B cell (primary cell): ENCODE data around the gene LRCOL1. TPM values are rescaled to one million over a fixed set of nuclear protein-coding genes. Genes with fewer than 3 reads are reported as not detected.

Experiments used
- ATAC-seq: fragments of 200-7000 bp; cut with Tn5 transposase; one replicate; pipeline ENCODE4 v1.10.0; 2021; ENCODE audit warnings: low read depth, mild to moderate bottlenecking, moderate number of reproducible peaks, moderate library complexity
- CTCF ChIA-PET: fragments of 350-600 bp; sonication (Branson Sonifier 250); formaldehyde crosslinking; loops from one replicate; lab custom pipeline; 2021; ENCODE audit warnings: antibody characterized with exemption, inconsistent platforms; lab: Charles Lee
- POLR2A ChIA-PET: fragments of 350-600 bp; sonication (Branson Sonifier 250); formaldehyde crosslinking; loops from one replicate; lab custom pipeline; 2021; ENCODE audit warnings: antibody characterized with exemption; lab: Charles Lee
- DNase-seq: peaks from one replicate; pipeline ENCODE4 v3.0.0; 2013
- H2AFZ ChIP-seq: 2 replicates; pipeline ENCODE4 v1.6.1; 2012; ENCODE audit warnings: mild to moderate bottlenecking, low read depth, low read length; ENCODE audit not compliant: insufficient read depth, poor library complexity, severe bottlenecking
- H3K27ac ChIP-seq, 2 donors: 1 replicate in 1 of 2; 2 replicates in 1 of 2; pipeline ENCODE4 v1.5.1; 2012 to 2013; ENCODE audit warnings: low read length in 2 of 2, mild to moderate bottlenecking in 2 of 2, moderate library complexity in 1 of 2
- H3K27me3 ChIP-seq, 4 experiments: fragments of 200-600 bp in 1 of 4; sonication (generic) in 1 of 4; replicated peaks in 1 of 4; 1 replicate in 2 of 4; 2 replicates in 2 of 4; pipeline versions ENCODE4 v1.6.1 to v1.7.0; 2013 to 2016; ENCODE audit warnings: low read length in 3 of 4, mild to moderate bottlenecking in 2 of 4, mixed read lengths in 1 of 4, moderate library complexity in 1 of 4; ENCODE audit not compliant: insufficient read depth in 4 of 4, control insufficient read depth in 3 of 4; ENCODE audit errors: control extremely low read depth in 1 of 4
- H3K36me3 ChIP-seq, 2 experiments: replicated peaks in 1 of 2; 1 replicate in 1 of 2; 2 replicates in 1 of 2; pipeline versions ENCODE4 v1.6.1 to v1.7.1; 2013; ENCODE audit warnings: low read length in 1 of 2; ENCODE audit not compliant: insufficient read depth in 2 of 2, control insufficient read depth in 1 of 2; ENCODE audit errors: control extremely low read depth in 1 of 2, extremely low read depth in 1 of 2
- H3K4me1 ChIP-seq, 2 donors: fragments of 200-600 bp in 1 of 2; sonication (generic) in 1 of 2; 1 replicate in 1 of 2; 2 replicates in 1 of 2; pipeline versions ENCODE4 v1.5.1 to v1.6.1; 2013 to 2017; ENCODE audit warnings: low read length in 2 of 2; ENCODE audit not compliant: control insufficient read depth in 2 of 2, insufficient read depth in 2 of 2
- H3K4me2 ChIP-seq: replicated peaks from 2 replicates; pipeline ENCODE3; 2012; ENCODE audit warnings: mild to moderate bottlenecking, low read depth, low read length; ENCODE audit not compliant: poor library complexity, severe bottlenecking
- H3K4me3 ChIP-seq, 5 experiments: fragments of 200-600 bp in 1 of 5; sonication (generic) in 1 of 5; 1 replicate in 3 of 5; 2 replicates in 2 of 5; pipeline versions ENCODE4 v1.5.1 to v1.7.0; 2011 to 2016; ENCODE audit warnings: low read length in 4 of 5, mild to moderate bottlenecking in 4 of 5, low read depth in 2 of 5, control low read depth in 1 of 5, moderate library complexity in 1 of 5; ENCODE audit not compliant: insufficient read depth in 1 of 5; ENCODE audit errors: control extremely low read depth in 1 of 5, extremely low read depth in 1 of 5
- H3K79me2 ChIP-seq: fragments of 200-600 bp; sonication (generic); one replicate; pipeline ENCODE4 v1.6.0; 2016; ENCODE audit warnings: low read length; ENCODE audit not compliant: control insufficient read depth, insufficient read depth
- H3K9ac ChIP-seq: fragments of 200-600 bp; sonication (generic); 2 replicates; pipeline ENCODE4 v1.6.1; 2017; ENCODE audit warnings: mild to moderate bottlenecking, low read length, moderate library complexity
- H3K9me3 ChIP-seq, 3 donors: one replicate each; pipeline versions ENCODE4 v1.6.1 to v1.7.1; 2013; ENCODE audit warnings: low read length in 2 of 3; ENCODE audit not compliant: control insufficient read depth in 2 of 3, insufficient read depth in 1 of 3; ENCODE audit errors: control extremely low read depth in 1 of 3
- H4K20me1 ChIP-seq: 2 replicates; pipeline ENCODE4 v1.6.0; 2012; ENCODE audit warnings: mild to moderate bottlenecking, low read length; ENCODE audit not compliant: insufficient read depth, control insufficient read depth, poor library complexity, severe bottlenecking
- H3K27ac Mint-ChIP-seq: one replicate; pipeline ENCODE4 v1.8.0; 2021; ENCODE audit warnings: mixed read lengths
- H3K27me3 Mint-ChIP-seq: one replicate; pipeline ENCODE4 v1.8.0; 2021; ENCODE audit warnings: mixed read lengths
- H3K4me1 Mint-ChIP-seq: one replicate; pipeline ENCODE4 v1.8.0; 2021; ENCODE audit warnings: mixed read lengths
- H3K4me3 Mint-ChIP-seq: one replicate; pipeline ENCODE4 v1.8.0; 2021; ENCODE audit warnings: mixed read lengths
- H3K9me3 Mint-ChIP-seq: one replicate; pipeline ENCODE4 v1.8.0; 2022; ENCODE audit warnings: mixed read lengths; ENCODE audit not compliant: insufficient read depth
- CTCF ChIP-seq: fragments of 200-600 bp; IDR thresholded peaks from one replicate; pipeline ENCODE4 v1.8.0; 2022; ENCODE audit warnings: antibody characterized with exemption, mild to moderate bottlenecking
- EZH2 ChIP-seq: IDR thresholded peaks from 2 replicates; pipeline ENCODE4 v1.6.1; 2012; ENCODE audit warnings: borderline replicate concordance, low read depth, mild to moderate bottlenecking, moderate library complexity, low read length; ENCODE audit not compliant: insufficient read depth, poor library complexity, severe bottlenecking
- WGBS: methylation state at CpG from one replicate; pipeline ENCODE4 v1.1.5; 2013; ENCODE audit warnings: missing lambda C conversion rate; ENCODE audit not compliant: insufficient coverage; 5-methylcytosine and 5-hydroxymethylcytosine counted together
- intact Hi-C: fragments of 100-400 bp; cut with micrococcal nuclease; formaldehyde crosslinking; loops from one replicate; pipeline ENCODE4 v1.10.0; 2022
- polyA plus RNA-seq: library from polyadenylated mRNA; depleted of rRNA; stranded (reverse); fragments of >200 nt; gene quantifications from 2 replicates; pipeline ENCODE4 v1.2.3, GENCODE V29; 2012
- total RNA-seq, 2 donors: library from RNA; stranded (reverse); fragments of 120-200 nt in 1 of 2; gene quantifications; 1 replicate in 1 of 2; 2 replicates in 1 of 2; pipeline versions ENCODE4 v1.2.3 to v1.2.4, GENCODE V29; 2013 to 2022

Gene LRCOL1
- total and polyA plus RNA-seq, 2 donors (not counting 1 experiment from before 2014, with no cell fraction given) = not detected

GRCh38 chr12:132620113-132620898 is 9.9 kb upstream of the LRCOL1 start:
- Histone ChIP-seq H3K27me3 (peaks cover 0 to 36% (median 23%) of the 10 kb centered on the region in 4 experiments), H3K4me1 (peaks cover 0 to 6% of the 10 kb centered on the region in 2 donors), H4K20me1 (no peaks in the 10 kb centered on the region), H2AFZ (no peak overlapping the region), H3K27ac (no peak overlapping the region), H3K9me3 (peaks cover 6 to 29% (median 19%) of the 10 kb centered on the region in 3 donors), H3K4me2 (no peak overlapping the region), H3K36me3 (peaks cover 0 to 3% of the 10 kb centered on the region in 2 experiments), H3K79me2 (no peaks in the 10 kb centered on the region), H3K9ac (no peak overlapping the region), H3K4me3 (no peak overlapping the region)
- TF ChIP-seq EZH2 = no peak
- TF ChIP-seq CTCF = no peak
- no peaks in the 10 kb centered on the region for H3K9me3 Mint-ChIP-seq
- no peak overlapping the region for H3K4me3 Mint-ChIP-seq
- CTCF ChIA-PET = no interaction called here
- peaks cover 6% of the 10 kb centered on the region for H3K4me1 Mint-ChIP-seq
- POLR2A ChIA-PET = no interaction called here
- DNase-seq = no peak
- WGBS = 71% methylated on average over 20 of the region's 29 CpGs
- no peak overlapping the region for H3K27ac Mint-ChIP-seq
- intact Hi-C loops = no loop called here
- no peak for ATAC-seq
- peaks cover 20% of the 10 kb centered on the region for H3K27me3 Mint-ChIP-seq
